ENCODE measurements around the gene SPOCK1. TPM values are rescaled to one million over a fixed set of nuclear protein-coding genes. Genes with fewer than 3 reads are reported as not detected.

Gene SPOCK1
- polyA plus RNA-seq, 3 donors, result 1.8 to 5.7 (median 2.1) TPM

- Histone ChIP-seq H3K36me3 (replicated peaks in 1 of 2; ENCODE audit: control insufficient read depth in 1 of 2, insufficient read depth in 2 of 2, low read length in 2 of 2) (no peaks in the 10 kb centered on the region), H3K4me1 (ENCODE audit: control insufficient read depth in 1 of 2, insufficient read depth in 2 of 2, low read length in 2 of 2) (no peaks in the 10 kb centered on the region), H3K9me3 (replicated peaks in 1 of 2; ENCODE audit: control insufficient read depth in 1 of 2, insufficient read depth in 1 of 2, low read length in 2 of 2) (no peaks in the 10 kb centered on the region), H3K27ac (ENCODE audit: low read depth in 1 of 2, low read length in 2 of 2) (no peak overlapping the region), H4K20me1 (ENCODE audit: insufficient read depth, low read length) (no peaks in the 10 kb centered on the region), H3K79me2 (ENCODE audit: insufficient read depth, low read length) (no peaks in the 10 kb centered on the region), H2AFZ (ENCODE audit: insufficient read depth, low read depth, low read length, poor library complexity, severe bottlenecking) (no peak overlapping the region), H3K27me3 (ENCODE audit: control insufficient read depth in 2 of 2, insufficient read depth in 2 of 2, low read length in 2 of 2) (peaks cover 0 to 4% of the 10 kb centered on the region in 2 donors), H3K9ac (ENCODE audit: insufficient read depth, low read length, poor library complexity, severe bottlenecking) (no peak overlapping the region), H3K4me3 (replicated peaks in 1 of 3; ENCODE audit: low read depth in 2 of 3, low read length in 3 of 3) (no peak overlapping the region), H3K4me2 (replicated peaks; ENCODE audit: extremely low read depth, low read length, poor library complexity, severe bottlenecking) (no peak overlapping the region)
- DNase-seq, result no peak
- Mint-ChIP-seq H3K4me3 (no peak overlapping the region), H3K27me3 (ENCODE audit: low read depth in 3 of 3) (peaks cover 0 to 4% (median 0%) of the 10 kb centered on the region in 3 donors), H3K27ac (no peak overlapping the region), H3K4me1 (peaks cover 8% of the 10 kb centered on the region), H3K9me3 (peaks cover 0 to 4% (median 0%) of the 10 kb centered on the region in 7 donors), H3K36me3 (no peaks in the 10 kb centered on the region)
- 90% methylated on average over 4 of the region's 6 CpGs for WGBS (ENCODE audit: insufficient coverage)
- TF ChIP-seq, protein P1, sequence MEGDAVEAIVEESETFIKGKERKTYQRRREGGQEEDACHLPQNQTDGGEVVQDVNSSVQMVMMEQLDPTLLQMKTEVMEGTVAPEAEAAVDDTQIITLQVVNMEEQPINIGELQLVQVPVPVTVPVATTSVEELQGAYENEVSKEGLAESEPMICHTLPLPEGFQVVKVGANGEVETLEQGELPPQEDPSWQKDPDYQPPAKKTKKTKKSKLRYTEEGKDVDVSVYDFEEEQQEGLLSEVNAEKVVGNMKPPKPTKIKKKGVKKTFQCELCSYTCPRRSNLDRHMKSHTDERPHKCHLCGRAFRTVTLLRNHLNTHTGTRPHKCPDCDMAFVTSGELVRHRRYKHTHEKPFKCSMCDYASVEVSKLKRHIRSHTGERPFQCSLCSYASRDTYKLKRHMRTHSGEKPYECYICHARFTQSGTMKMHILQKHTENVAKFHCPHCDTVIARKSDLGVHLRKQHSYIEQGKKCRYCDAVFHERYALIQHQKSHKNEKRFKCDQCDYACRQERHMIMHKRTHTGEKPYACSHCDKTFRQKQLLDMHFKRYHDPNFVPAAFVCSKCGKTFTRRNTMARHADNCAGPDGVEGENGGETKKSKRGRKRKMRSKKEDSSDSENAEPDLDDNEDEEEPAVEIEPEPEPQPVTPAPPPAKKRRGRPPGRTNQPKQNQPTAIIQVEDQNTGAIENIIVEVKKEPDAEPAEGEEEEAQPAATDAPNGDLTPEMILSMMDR (IDR thresholded peaks at IDR 0.05), result no peak
- intact Hi-C loops (cut with micrococcal nuclease), result no loop called here
Measured at GRCh38 chr5:137332296-137332695, 166.8 kb downstream of the SPOCK1 start.

DNA sequence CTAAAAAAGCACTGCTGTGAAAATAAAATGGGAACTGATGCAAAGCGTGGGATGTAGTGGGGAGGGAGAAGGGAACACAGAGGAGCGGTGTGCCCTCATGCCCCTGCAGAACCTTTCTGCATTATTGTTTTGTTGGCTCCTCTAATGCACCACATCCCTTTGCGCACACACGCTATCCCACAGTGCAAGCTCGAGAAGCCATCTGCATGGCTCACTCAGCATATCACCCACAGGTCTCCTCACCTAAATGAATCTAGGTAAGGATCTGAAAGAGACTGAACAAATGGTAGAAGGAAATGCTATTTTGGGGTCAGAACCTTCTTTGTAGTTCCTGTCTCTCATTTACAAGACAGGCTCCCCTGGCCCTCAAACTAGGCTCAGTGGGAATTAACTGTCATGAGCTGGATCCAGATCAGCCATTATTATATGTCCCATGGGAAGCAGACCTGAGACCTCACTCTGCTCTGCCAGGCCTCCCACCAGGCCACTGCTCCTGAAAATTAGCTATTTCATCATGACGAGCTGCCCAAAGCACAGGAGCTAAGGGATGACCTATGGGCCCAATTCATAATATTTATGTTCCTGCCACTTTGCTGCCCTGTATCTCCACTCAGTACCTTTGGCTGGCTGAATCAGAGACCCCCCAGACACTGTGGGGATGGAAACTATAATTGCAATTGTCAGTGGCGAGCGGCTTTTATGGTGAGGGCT lies 169.4 kb downstream of the SPOCK1 start:
- no peaks in the 10 kb centered on the region for H3K36me3 ChIP-seq (replicated peaks in 1 of 2; ENCODE audit: control insufficient read depth in 1 of 2, insufficient read depth in 2 of 2, low read length in 2 of 2)
- no peak overlapping the region for H3K4me2 ChIP-seq (replicated peaks; ENCODE audit: extremely low read depth, low read length, poor library complexity, severe bottlenecking)
- no peak overlapping the region for H3K4me3 ChIP-seq (replicated peaks in 1 of 3; ENCODE audit: low read depth in 2 of 3, low read length in 3 of 3)
- Mint-ChIP-seq H3K27me3 (ENCODE audit: low read depth in 3 of 3) (peaks cover 0 to 3% (median 1%) of the 10 kb centered on the region in 3 donors), H3K9me3 (peaks cover 0 to 4% (median 1%) of the 10 kb centered on the region in 7 donors), H3K4me3 (no peak overlapping the region), H3K36me3 (no peaks in the 10 kb centered on the region), H3K27ac (no peak overlapping the region), H3K4me1 (peaks cover 8% of the 10 kb centered on the region)
- no peaks in the 10 kb centered on the region for H3K27me3 ChIP-seq (ENCODE audit: control insufficient read depth in 2 of 2, insufficient read depth in 2 of 2, low read length in 2 of 2)
- H3K9me3 ChIP-seq (replicated peaks in 1 of 2; ENCODE audit: control insufficient read depth in 1 of 2, insufficient read depth in 1 of 2, low read length in 2 of 2), result no peaks in the 10 kb centered on the region
- H3K79me2 ChIP-seq (ENCODE audit: insufficient read depth, low read length), result no peaks in the 10 kb centered on the region
- TF ChIP-seq, protein P1 (IDR thresholded peaks at IDR 0.05), result no peak
- H3K27ac ChIP-seq (ENCODE audit: low read depth in 1 of 2, low read length in 2 of 2), result no peak overlapping the region
- WGBS (ENCODE audit: insufficient coverage), result 100% methylated on average over 1 of the region's 8 CpGs
- intact Hi-C loops (cut with micrococcal nuclease), result no loop called here
- H2AFZ ChIP-seq (ENCODE audit: insufficient read depth, low read depth, low read length, poor library complexity, severe bottlenecking), result no peak overlapping the region
- H3K4me1 ChIP-seq (ENCODE audit: control insufficient read depth in 1 of 2, insufficient read depth in 2 of 2, low read length in 2 of 2), result no peaks in the 10 kb centered on the region
- no peak overlapping the region for H3K9ac ChIP-seq (ENCODE audit: insufficient read depth, low read length, poor library complexity, severe bottlenecking)
- no peaks in the 10 kb centered on the region for H4K20me1 ChIP-seq (ENCODE audit: insufficient read depth, low read length)
- DNase-seq, result no peak
